ENCODE data around the gene NFE2L2. TPM values are rescaled to one million over a fixed set of nuclear protein-coding genes. Genes with fewer than 3 reads are reported as not detected.

NFE2L2 gene
- polyA plus RNA-seq, 1 of the 3 experiments (the other 2 are of a cell fraction), result 40.9 TPM

GRCh38 chr2:177212106-177212890, 52.2 kb downstream of the NFE2L2 start, which contains the start of gene HNRNPA3 (continued):
- TF ChIP-seq MXI1 (IDR thresholded peaks at IDR 0.05; ENCODE audit: low read depth, low read length) (peak; percentile 91), MAX (IDR thresholded peaks at IDR 0.05; ENCODE audit: low read depth) (peak; percentile 87), GATA2 (CRISPR knock-in tag; IDR thresholded peaks at IDR 0.05) (no peak), MEF2A (IDR thresholded peaks at IDR 0.05; ENCODE audit: borderline replicate concordance, low read depth) (no peak), TCF12 (IDR thresholded peaks at IDR 0.05) (no peak)

- Histone ChIP-seq H4K20me1 (ENCODE audit: insufficient read depth) (peaks cover 35% of the 10 kb centered on the region), H3F3A (replicated peaks; ENCODE audit: insufficient read depth) (peaks cover 17% of the 10 kb centered on the region), H3K4me1 (ENCODE audit: control insufficient read depth in 1 of 2, insufficient read depth in 2 of 2, low read depth in 1 of 2, low read length in 1 of 2) (peaks cover 0 to 20% of the 10 kb centered on the region in 2 experiments; a peak in 3 of 4 replicates), H3K79me2 (ENCODE audit: insufficient read depth) (peaks cover 65% of the 10 kb centered on the region), H2AFZ (ENCODE audit: low read depth) (peak overlapping the region; percentile 67), H3K4me3 (ENCODE audit: low read depth in 2 of 2, low read length in 1 of 2) (peak overlapping the region; percentile 72 to 88), H3K9me3 (no peaks in the 10 kb centered on the region), H3K4me2 (peak overlapping the region; percentile 93), H3K9me2 (no peaks in the 10 kb centered on the region), H3K27ac (ENCODE audit: low read depth in 2 of 2, low read length in 1 of 2) (peak overlapping the region; percentile 97 to 99), H3K27me3 (ENCODE audit: insufficient read depth) (no peaks in the 10 kb centered on the region), H3K36me3 (replicated peaks in 1 of 2; ENCODE audit: control insufficient read depth in 1 of 2, insufficient read depth in 2 of 2, low read length in 1 of 2) (peaks cover 16 to 31% of the 10 kb centered on the region in 2 experiments), H3K9ac (peak overlapping the region; percentile 97)
- POLR2A ChIA-PET, result interaction anchor here (0.8 to 1.7 kb wide), 6 partner anchors 9 to 52 kb away, joined by 3 to 28 read pairs (median 6); partner anchors contain the start of gene NFE2L2
- TF ChIP-seq TCF12 (IDR thresholded peaks at IDR 0.05) (no peak), TAF1 (IDR thresholded peaks at IDR 0.05; ENCODE audit: borderline replicate concordance, low read depth, low read length) (no peak), FOXM1 (IDR thresholded peaks at IDR 0.05; ENCODE audit: low read depth) (no peak), SMC3 (IDR thresholded peaks at IDR 0.05; ENCODE audit: low read depth, low read length) (no peak), RFX5 (IDR thresholded peaks at IDR 0.05; ENCODE audit: low read length) (no peak), MEF2A (IDR thresholded peaks at IDR 0.05; ENCODE audit: borderline replicate concordance, low read depth) (no peak), IRF3 (IDR thresholded peaks at IDR 0.05; ENCODE audit: low read depth, low read length) (no peak), JUND (IDR thresholded peaks at IDR 0.05) (no peak), FOXJ3 (CRISPR knock-in tag; IDR thresholded peaks at IDR 0.05) (no peak), ELF1 (IDR thresholded peaks at IDR 0.05) (no peak), USF1 (IDR thresholded peaks at IDR 0.05; ENCODE audit: borderline replicate concordance, low read depth) (no peak), NRF1 (IDR thresholded peaks at IDR 0.05; ENCODE audit: low read depth, low read length) (no peak), RAD21 (IDR thresholded peaks at IDR 0.05; ENCODE audit: low read length) (no peak), YY1 (IDR thresholded peaks at IDR 0.05; ENCODE audit: low read depth) (no peak), POLR2AphosphoS5 (IDR thresholded peaks at IDR 0.05; ENCODE audit: low read depth, low read length) (no peak), CTCF (IDR thresholded peaks at IDR 0.05) (no peak), FOSL2 (IDR thresholded peaks at IDR 0.05; ENCODE audit: borderline replicate concordance, low read depth) (no peak), EP300 (IDR thresholded peaks at IDR 0.05; ENCODE audit: borderline replicate concordance in 1 of 2, low read depth in 1 of 2, low read length in 1 of 2) (no peak), RXRA (IDR thresholded peaks at IDR 0.05; ENCODE audit: borderline replicate concordance, low read depth) (no peak)
- 5% methylated on average over 6 of the region's 6 CpGs for WGBS (ENCODE audit: low lambda C conversion rate)
- CTCF ChIA-PET, result interaction anchor here (1.0 to 1.7 kb wide), 2 partner anchors 47 to 52 kb away, joined by 4 to 10 read pairs; no protein-coding TSS in a partner anchor
- DNase-seq, result peak; percentile 21
These were observed 52.9 kb downstream of the NFE2L2 start for GRCh38 chr2:177211576-177212105.
